Measurements from ENCODE around the gene MLYCD. TPM values are rescaled to one million over a fixed set of nuclear protein-coding genes. Genes with fewer than 3 reads are reported as not detected.
A peak's percentile ranks its signal among the peaks of the same experiment; 100 is the strongest.

The MLYCD gene
- total RNA-seq, 1 donor from 2014 or later = 7.4 TPM

- Mint-ChIP-seq H3K9me3 (no peaks in the 10 kb centered on the region), H3K27me3 (ENCODE audit: low read depth) (peaks cover 6% of the 10 kb centered on the region), H3K36me3 (no peaks in the 10 kb centered on the region), H3K27ac (peak overlapping the region; percentile 79), H3K4me3 (peak overlapping the region; percentile 77), H3K4me1 (peaks cover 17% of the 10 kb centered on the region)
- peak in 1 of 2 experiments; percentile 64 for DNase-seq (ENCODE audit: low spot score in 2 of 2, unreplicated experiment in 2 of 2)
- no peak for TF ChIP-seq CTCF (IDR thresholded peaks at IDR 0.05; ENCODE audit: unreplicated experiment)
Measured at GRCh38 chr16:83899272-83899897, 470 bp downstream of the MLYCD start.

- H3K27ac Mint-ChIP-seq = peak overlapping the region; percentile 79
- TF ChIP-seq CTCF (IDR thresholded peaks at IDR 0.05; ENCODE audit: unreplicated experiment) = no peak
- no peaks in the 10 kb centered on the region for H3K36me3 Mint-ChIP-seq
- DNase-seq (ENCODE audit: low spot score in 2 of 2, unreplicated experiment in 2 of 2) = no peak
- H3K4me1 Mint-ChIP-seq = peaks cover 17% of the 10 kb centered on the region
- H3K27me3 Mint-ChIP-seq (ENCODE audit: low read depth) = peaks cover 3% of the 10 kb centered on the region
- no peaks in the 10 kb centered on the region for H3K9me3 Mint-ChIP-seq
- peak overlapping the region; percentile 77 for H3K4me3 Mint-ChIP-seq
Measured at GRCh38 chr16:83899978-83900377, 1.1 kb downstream of the MLYCD start.

- TF ChIP-seq CTCF (IDR thresholded peaks at IDR 0.05; ENCODE audit: unreplicated experiment) = no peak
- Mint-ChIP-seq H3K9me3 (no peaks in the 10 kb centered on the region), H3K36me3 (no peaks in the 10 kb centered on the region), H3K4me1 (peaks cover 17% of the 10 kb centered on the region), H3K4me3 (peak overlapping the region; percentile 77), H3K27ac (no peak overlapping the region), H3K27me3 (ENCODE audit: low read depth) (peaks cover 3% of the 10 kb centered on the region)
- no peak for DNase-seq (ENCODE audit: low spot score in 2 of 2, unreplicated experiment in 2 of 2)
Measured at GRCh38 chr16:83900571-83900970, 1.7 kb downstream of the MLYCD start.

- peaks cover under 1% of the 10 kb centered on the region for H3K27me3 Mint-ChIP-seq (ENCODE audit: low read depth)
- no peak for DNase-seq (ENCODE audit: low spot score in 2 of 2, unreplicated experiment in 2 of 2)
- no peaks in the 10 kb centered on the region for H3K9me3 Mint-ChIP-seq
- TF ChIP-seq CTCF (IDR thresholded peaks at IDR 0.05; ENCODE audit: unreplicated experiment) = no peak
- peaks cover 17% of the 10 kb centered on the region for H3K4me1 Mint-ChIP-seq
- H3K36me3 Mint-ChIP-seq = no peaks in the 10 kb centered on the region
- peak overlapping the region; percentile 77 for H3K4me3 Mint-ChIP-seq
- no peak overlapping the region for H3K27ac Mint-ChIP-seq
Measured at GRCh38 chr16:83901101-83901500, 2.2 kb downstream of the MLYCD start.

- no peak overlapping the region for H3K27ac Mint-ChIP-seq
- no peaks in the 10 kb centered on the region for H3K9me3 Mint-ChIP-seq
- H3K36me3 Mint-ChIP-seq = peaks cover 5% of the 10 kb centered on the region
- peaks cover 26% of the 10 kb centered on the region for H3K4me1 Mint-ChIP-seq
- no peaks in the 10 kb centered on the region for H3K27me3 Mint-ChIP-seq (ENCODE audit: low read depth)
- no peak for TF ChIP-seq CTCF (IDR thresholded peaks at IDR 0.05; ENCODE audit: unreplicated experiment)
- no peak for DNase-seq (ENCODE audit: low spot score in 2 of 2, unreplicated experiment in 2 of 2)
- no peak overlapping the region for H3K4me3 Mint-ChIP-seq
Measured at GRCh38 chr16:83903751-83904150, 4.8 kb downstream of the MLYCD start.

All from mesothelial cell of epicardium (in vitro differentiated cells).